Progenitor cell of endocrine pancreas (in vitro differentiated cells): ENCODE measurements around the gene TRIM14. TPM values are rescaled to one million over a fixed set of nuclear protein-coding genes. Genes with fewer than 3 reads are reported as not detected.

Experiments
- DNase-seq: peaks from one replicate; pipeline ENCODE4 v3.0.0; 2021; ENCODE audit warnings: low spot score; ENCODE audit not compliant: unreplicated experiment
- H3K27ac Mint-ChIP-seq: 2 replicates; pipeline ENCODE4 v1.8.0; 2021; ENCODE audit warnings: mild to moderate bottlenecking, moderate library complexity, mixed read lengths
- H3K27me3 Mint-ChIP-seq: 2 replicates; pipeline ENCODE4 v1.8.0; 2021; ENCODE audit warnings: mixed read lengths
- H3K36me3 Mint-ChIP-seq: 2 replicates; pipeline ENCODE4 v1.8.0; 2022; ENCODE audit warnings: mixed read lengths; ENCODE audit not compliant: insufficient read depth
- H3K4me1 Mint-ChIP-seq: 2 replicates; pipeline ENCODE4 v1.8.0; 2021; ENCODE audit warnings: low read depth, mixed read lengths
- H3K4me3 Mint-ChIP-seq: 2 replicates; pipeline ENCODE4 v1.8.0; 2021; ENCODE audit warnings: low read depth, mild to moderate bottlenecking, moderate library complexity, mixed read lengths
- H3K9me3 Mint-ChIP-seq: 2 replicates; pipeline ENCODE4 v1.8.0; 2021; ENCODE audit warnings: low read depth, mixed read lengths
- total RNA-seq: library from RNA; stranded (reverse); gene quantifications from 2 replicates; pipeline ENCODE4 v1.2.1, GENCODE V29; 2021
- TF ChIP-seq, protein P1 (sequence below): fragments of 200-600 bp; sonication (generic); IDR thresholded peaks from one replicate; pipeline ENCODE4 v1.5.0; 2021; ENCODE audit warnings: antibody characterized with exemption, mild to moderate bottlenecking; ENCODE audit not compliant: unreplicated experiment

Gene TRIM14
- total RNA-seq, 1 donor from 2014 or later, result 2.9 TPM

GRCh38 chr9:98105006-98105405 is 14.0 kb downstream of the TRIM14 start:
- Mint-ChIP-seq H3K9me3 (no peaks in the 10 kb centered on the region), H3K36me3 (no peaks in the 10 kb centered on the region), H3K4me3 (no peak overlapping the region), H3K27ac (no peak overlapping the region), H3K4me1 (peaks cover 2% of the 10 kb centered on the region), H3K27me3 (no peaks in the 10 kb centered on the region)
- no peak for DNase-seq
- TF ChIP-seq, protein P1, sequence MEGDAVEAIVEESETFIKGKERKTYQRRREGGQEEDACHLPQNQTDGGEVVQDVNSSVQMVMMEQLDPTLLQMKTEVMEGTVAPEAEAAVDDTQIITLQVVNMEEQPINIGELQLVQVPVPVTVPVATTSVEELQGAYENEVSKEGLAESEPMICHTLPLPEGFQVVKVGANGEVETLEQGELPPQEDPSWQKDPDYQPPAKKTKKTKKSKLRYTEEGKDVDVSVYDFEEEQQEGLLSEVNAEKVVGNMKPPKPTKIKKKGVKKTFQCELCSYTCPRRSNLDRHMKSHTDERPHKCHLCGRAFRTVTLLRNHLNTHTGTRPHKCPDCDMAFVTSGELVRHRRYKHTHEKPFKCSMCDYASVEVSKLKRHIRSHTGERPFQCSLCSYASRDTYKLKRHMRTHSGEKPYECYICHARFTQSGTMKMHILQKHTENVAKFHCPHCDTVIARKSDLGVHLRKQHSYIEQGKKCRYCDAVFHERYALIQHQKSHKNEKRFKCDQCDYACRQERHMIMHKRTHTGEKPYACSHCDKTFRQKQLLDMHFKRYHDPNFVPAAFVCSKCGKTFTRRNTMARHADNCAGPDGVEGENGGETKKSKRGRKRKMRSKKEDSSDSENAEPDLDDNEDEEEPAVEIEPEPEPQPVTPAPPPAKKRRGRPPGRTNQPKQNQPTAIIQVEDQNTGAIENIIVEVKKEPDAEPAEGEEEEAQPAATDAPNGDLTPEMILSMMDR, result no peak

GRCh38 chr9:98104445-98104881 is 14.6 kb downstream of the TRIM14 start:
- peaks cover 4% of the 10 kb centered on the region for H3K4me1 Mint-ChIP-seq
- H3K4me3 Mint-ChIP-seq, result no peak overlapping the region
- H3K36me3 Mint-ChIP-seq, result no peaks in the 10 kb centered on the region
- no peaks in the 10 kb centered on the region for H3K9me3 Mint-ChIP-seq
- no peak for DNase-seq
- no peak overlapping the region for H3K27ac Mint-ChIP-seq
- no peaks in the 10 kb centered on the region for H3K27me3 Mint-ChIP-seq
- TF ChIP-seq, protein P1, result no peak

- no peak for DNase-seq
- Mint-ChIP-seq H3K27ac (no peak overlapping the region), H3K4me1 (peaks cover 9% of the 10 kb centered on the region), H3K4me3 (no peak overlapping the region), H3K9me3 (no peaks in the 10 kb centered on the region), H3K27me3 (no peaks in the 10 kb centered on the region), H3K36me3 (no peaks in the 10 kb centered on the region)
- TF ChIP-seq, protein P1, result no peak
Measured at GRCh38 chr9:98101868-98102273, 17.2 kb downstream of the TRIM14 start.

- no peaks in the 10 kb centered on the region for H3K27me3 Mint-ChIP-seq
- H3K36me3 Mint-ChIP-seq, result no peaks in the 10 kb centered on the region
- peaks cover 9% of the 10 kb centered on the region for H3K4me1 Mint-ChIP-seq
Measured at GRCh38 chr9:98101416-98101815, 17.6 kb downstream of the TRIM14 start.

DNA sequence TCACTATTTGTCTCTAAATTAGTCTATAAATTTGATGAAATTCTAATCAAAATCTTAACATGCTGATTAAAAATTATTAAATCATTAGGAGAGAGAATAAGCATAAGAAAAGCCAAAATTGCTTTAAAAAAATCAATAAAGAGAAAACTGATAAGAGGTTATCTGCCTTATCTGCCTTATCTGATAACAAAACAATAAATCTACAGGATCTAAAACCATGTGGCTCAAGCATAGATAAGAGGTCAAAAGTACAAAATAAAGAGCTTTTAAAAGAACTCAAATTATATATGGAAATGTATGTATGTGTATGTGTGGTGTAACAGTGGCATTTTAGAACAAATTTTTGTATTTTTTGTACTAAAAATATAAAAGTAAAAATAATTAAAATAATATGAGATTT is 18.6 kb downstream of the TRIM14 start:
- no peak for DNase-seq
- Mint-ChIP-seq H3K9me3 (no peaks in the 10 kb centered on the region), H3K4me1 (peaks cover 9% of the 10 kb centered on the region), H3K36me3 (no peaks in the 10 kb centered on the region), H3K4me3 (no peak overlapping the region), H3K27me3 (no peaks in the 10 kb centered on the region), H3K27ac (no peak overlapping the region)
- TF ChIP-seq, protein P1, result no peak

More at GRCh38 chr9:98101416-98101815, 17.6 kb downstream of the TRIM14 start:
- H3K9me3 Mint-ChIP-seq, result no peaks in the 10 kb centered on the region
- TF ChIP-seq, protein P1, result no peak
- H3K27ac Mint-ChIP-seq, result no peak overlapping the region
- no peak overlapping the region for H3K4me3 Mint-ChIP-seq
- no peak for DNase-seq
